HG03571 (cell line): ENCODE data around the gene TCHH.

Experiments
- ATAC-seq: cut with Tn5 transposase; IDR thresholded peaks from one replicate; pipeline ENCODE4 v1.9.1; 2021; ENCODE audit not compliant: unreplicated experiment

The TCHH gene

GRCh38 chr1:152067150-152067549, 48.1 kb downstream of the TCHH start:
- ATAC-seq = no peak

GRCh38 chr1:152061952-152062351, 53.3 kb downstream of the TCHH start:
- ATAC-seq = no peak
